DND-41 (cell line): ENCODE data around the gene NEMP2.
A peak's percentile ranks its signal among the peaks of the same experiment; 100 is the strongest.

Experiments used
- ATAC-seq: fragments of 200-7000 bp; cut with Tn5 transposase; 3 replicates; pipeline ENCODE4 v1.9.1; 2021; ENCODE audit warnings: low read depth; ENCODE audit not compliant: insufficient read depth
- DNase-seq: peaks from one replicate; pipeline ENCODE4 v3.0.0-alpha.2; 2020
- H2AFZ ChIP-seq: 2 replicates; pipeline ENCODE4 v1.6.0; 2012; ENCODE audit warnings: low read depth, low read length
- H3K27ac ChIP-seq: 2 replicates; pipeline ENCODE4 v1.5.1; 2012; ENCODE audit warnings: low read length, inconsistent platforms
- H3K27me3 ChIP-seq: fragments of 200-600 bp; sonication (generic); 2 replicates; pipeline ENCODE4 v1.6.0; 2012; ENCODE audit warnings: low read length, mild to moderate bottlenecking, inconsistent platforms; ENCODE audit not compliant: insufficient read depth, poor library complexity
- H3K36me3 ChIP-seq: 2 replicates; pipeline ENCODE4 v1.5.1; 2012; ENCODE audit warnings: low read length, inconsistent platforms; ENCODE audit not compliant: insufficient read depth
- H3K4me1 ChIP-seq: 2 replicates; pipeline ENCODE4 v1.5.1; 2012; ENCODE audit warnings: mild to moderate bottlenecking, low read length; ENCODE audit not compliant: insufficient read depth
- H3K4me2 ChIP-seq: 2 replicates; pipeline ENCODE4 v1.6.0; 2012; ENCODE audit warnings: mild to moderate bottlenecking, moderate library complexity, low read length, inconsistent platforms; ENCODE audit not compliant: insufficient read depth
- H3K4me3 ChIP-seq, 2 experiments: fragments of 200-600 bp in 1 of 2; shearing (Covaris generic) in 1 of 2; 2 replicates each; pipeline ENCODE4 v1.5.1; 2012 to 2016; ENCODE audit warnings: inconsistent platforms in 2 of 2, low read length in 2 of 2, mild to moderate bottlenecking in 2 of 2, low read depth in 1 of 2, moderate library complexity in 1 of 2
- H3K79me2 ChIP-seq: 2 replicates; pipeline ENCODE4 v1.6.0; 2012; ENCODE audit warnings: low read length, inconsistent platforms; ENCODE audit not compliant: insufficient read depth
- H3K9ac ChIP-seq: 2 replicates; pipeline ENCODE4 v1.6.0; 2012; ENCODE audit warnings: low read depth, mild to moderate bottlenecking, inconsistent platforms, low read length, moderate library complexity
- H3K9me3 ChIP-seq: 2 replicates; pipeline ENCODE4 v1.5.1; 2012; ENCODE audit warnings: low read length, moderate library complexity, mild to moderate bottlenecking, inconsistent platforms; ENCODE audit not compliant: insufficient read depth, severe bottlenecking
- H4K20me1 ChIP-seq: 2 replicates; pipeline ENCODE4 v1.6.0; 2012; ENCODE audit warnings: low read length; ENCODE audit not compliant: insufficient read depth
- EZH2 ChIP-seq: IDR thresholded peaks from 3 replicates; pipeline ENCODE4 v1.6.1; 2012; ENCODE audit warnings: borderline replicate concordance, low read depth, mild to moderate bottlenecking, moderate library complexity, low read length, inconsistent platforms; ENCODE audit not compliant: severe bottlenecking
- TF ChIP-seq, protein P1 (sequence below): IDR thresholded peaks from 2 replicates; pipeline ENCODE4 v1.5.1; 2012; ENCODE audit warnings: borderline replicate concordance, low read length, moderate library complexity, mild to moderate bottlenecking; ENCODE audit not compliant: poor library complexity, severe bottlenecking; ENCODE audit errors: extremely low read depth

The NEMP2 gene

DNA sequence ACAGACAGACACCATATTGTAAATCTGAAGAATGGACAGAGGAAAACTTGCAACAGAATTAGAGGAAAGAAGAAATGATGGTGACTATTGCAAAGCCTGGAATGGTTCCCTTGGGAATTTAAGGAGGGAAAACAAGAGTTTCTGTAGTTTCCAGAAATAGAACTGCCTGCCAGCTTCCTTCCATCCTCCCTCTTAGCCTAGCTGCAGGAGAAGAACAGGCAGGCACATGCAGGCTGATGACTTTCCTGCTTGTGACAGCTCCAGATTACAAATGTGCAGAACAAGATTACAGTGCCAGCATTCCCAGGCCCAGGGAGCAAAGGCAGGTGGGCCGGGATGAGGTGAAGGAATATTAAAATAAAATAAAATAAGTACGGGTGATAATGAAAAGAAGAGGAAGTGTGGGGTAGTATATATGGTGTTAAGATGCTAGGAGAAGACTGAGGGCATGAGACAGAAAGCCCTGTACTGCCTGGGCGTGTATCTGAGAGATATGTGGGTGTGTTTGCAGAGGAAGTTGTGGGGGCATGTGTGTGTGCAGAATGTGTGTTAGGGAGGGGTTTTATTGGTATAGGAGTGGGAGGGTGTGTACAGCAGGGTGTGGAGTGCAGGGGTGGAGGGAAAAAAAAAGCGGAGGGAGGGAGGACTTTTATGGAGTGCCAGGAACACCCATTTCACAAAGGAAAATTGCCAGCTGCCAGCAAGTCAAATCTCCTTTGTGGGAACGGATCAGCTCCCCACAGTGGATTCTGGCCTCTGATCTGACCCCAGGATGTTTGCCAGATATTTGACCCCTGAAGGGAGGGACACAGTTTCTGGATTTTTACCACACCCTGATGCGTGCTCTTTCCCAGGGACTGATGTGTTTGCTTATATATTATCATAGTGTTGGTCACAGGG is 43.9 kb upstream of the NEMP2 start:
- Histone ChIP-seq H3K27me3 (no peaks in the 10 kb centered on the region), H3K27ac (no peak overlapping the region), H3K9me3 (no peaks in the 10 kb centered on the region), H3K9ac (no peak overlapping the region), H3K4me1 (no peaks in the 10 kb centered on the region), H3K36me3 (no peaks in the 10 kb centered on the region), H3K79me2 (no peaks in the 10 kb centered on the region), H3K4me2 (no peak overlapping the region), H4K20me1 (no peaks in the 10 kb centered on the region), H2AFZ (no peak overlapping the region), H3K4me3 (no peak overlapping the region)
- ATAC-seq (no peak), DNase-seq (no peak)
- TF ChIP-seq, protein P1, sequence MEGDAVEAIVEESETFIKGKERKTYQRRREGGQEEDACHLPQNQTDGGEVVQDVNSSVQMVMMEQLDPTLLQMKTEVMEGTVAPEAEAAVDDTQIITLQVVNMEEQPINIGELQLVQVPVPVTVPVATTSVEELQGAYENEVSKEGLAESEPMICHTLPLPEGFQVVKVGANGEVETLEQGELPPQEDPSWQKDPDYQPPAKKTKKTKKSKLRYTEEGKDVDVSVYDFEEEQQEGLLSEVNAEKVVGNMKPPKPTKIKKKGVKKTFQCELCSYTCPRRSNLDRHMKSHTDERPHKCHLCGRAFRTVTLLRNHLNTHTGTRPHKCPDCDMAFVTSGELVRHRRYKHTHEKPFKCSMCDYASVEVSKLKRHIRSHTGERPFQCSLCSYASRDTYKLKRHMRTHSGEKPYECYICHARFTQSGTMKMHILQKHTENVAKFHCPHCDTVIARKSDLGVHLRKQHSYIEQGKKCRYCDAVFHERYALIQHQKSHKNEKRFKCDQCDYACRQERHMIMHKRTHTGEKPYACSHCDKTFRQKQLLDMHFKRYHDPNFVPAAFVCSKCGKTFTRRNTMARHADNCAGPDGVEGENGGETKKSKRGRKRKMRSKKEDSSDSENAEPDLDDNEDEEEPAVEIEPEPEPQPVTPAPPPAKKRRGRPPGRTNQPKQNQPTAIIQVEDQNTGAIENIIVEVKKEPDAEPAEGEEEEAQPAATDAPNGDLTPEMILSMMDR = no peak
- no peak for TF ChIP-seq EZH2

DNA sequence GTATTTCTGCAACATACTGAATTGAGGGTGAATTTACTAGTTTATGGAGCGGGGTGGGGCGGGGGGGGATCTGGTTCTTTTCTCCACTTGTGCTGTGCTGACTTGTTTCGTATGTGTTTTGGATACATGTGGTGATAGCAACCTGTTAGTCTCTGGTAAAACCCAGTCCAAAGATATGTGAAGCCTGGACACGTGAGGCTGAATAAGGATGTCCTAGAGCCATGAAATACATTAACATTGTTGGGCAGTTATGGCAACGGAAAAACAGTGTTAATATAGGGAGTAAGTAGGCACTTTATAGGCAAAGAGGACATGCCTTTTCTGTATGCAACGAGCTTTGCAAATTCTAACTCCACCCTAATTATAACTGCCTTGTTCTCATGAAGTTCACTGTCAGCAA is 42.1 kb upstream of the NEMP2 start:
- no peaks in the 10 kb centered on the region for H3K4me1 ChIP-seq
- no peak overlapping the region for H3K27ac ChIP-seq
- TF ChIP-seq EZH2 = no peak
- TF ChIP-seq, protein P1 = no peak
- H3K79me2 ChIP-seq = no peaks in the 10 kb centered on the region
- DNase-seq (no peak), ATAC-seq (no peak)
- no peaks in the 10 kb centered on the region for H3K9me3 ChIP-seq
- no peaks in the 10 kb centered on the region for H4K20me1 ChIP-seq
- no peak overlapping the region for H2AFZ ChIP-seq
- no peaks in the 10 kb centered on the region for H3K27me3 ChIP-seq
- H3K36me3 ChIP-seq = no peaks in the 10 kb centered on the region
- no peak overlapping the region for H3K4me2 ChIP-seq
- no peak overlapping the region for H3K9ac ChIP-seq
- no peak overlapping the region for H3K4me3 ChIP-seq

DNA sequence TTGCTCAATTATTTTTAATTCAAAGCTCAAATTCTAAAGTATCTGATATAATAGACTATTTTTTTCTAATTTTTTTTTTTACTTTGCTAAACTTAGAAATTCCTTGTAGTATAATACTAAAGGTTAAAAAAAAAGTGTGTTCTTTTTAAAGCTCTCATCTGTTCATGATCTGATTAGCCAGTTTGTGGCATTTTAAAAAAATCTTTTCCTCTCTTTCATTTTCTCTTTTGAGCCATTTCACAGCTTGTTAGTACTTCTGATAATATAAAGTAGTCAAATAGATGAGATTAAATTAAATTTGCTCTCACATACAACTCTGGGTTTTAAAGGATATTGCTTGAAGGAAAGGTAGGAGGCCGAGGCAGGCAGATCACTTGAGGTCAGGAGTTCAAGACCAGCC is 40.7 kb upstream of the NEMP2 start:
- H3K27me3 ChIP-seq = no peaks in the 10 kb centered on the region
- no peaks in the 10 kb centered on the region for H3K9me3 ChIP-seq
- no peaks in the 10 kb centered on the region for H3K36me3 ChIP-seq
- no peak for DNase-seq
- H3K79me2 ChIP-seq = no peaks in the 10 kb centered on the region
- H3K27ac ChIP-seq = no peak overlapping the region
- peak; percentile 42; the same call in 1 of the 3 replicates for ATAC-seq
- no peak overlapping the region for H3K4me3 ChIP-seq
- H3K4me1 ChIP-seq = no peaks in the 10 kb centered on the region
- H3K4me2 ChIP-seq = no peak overlapping the region
- no peak overlapping the region for H3K9ac ChIP-seq
- no peak overlapping the region for H2AFZ ChIP-seq
- no peaks in the 10 kb centered on the region for H4K20me1 ChIP-seq
- TF ChIP-seq EZH2 = no peak
- TF ChIP-seq, protein P1 = no peak
